GM18507 (cell line): Measurements from ENCODE around the gene EPB41L4A.
"Not testable (repeated sequence)": the region's sequence is repeated elsewhere in the genome, so short reads cannot be mapped to it uniquely, and the experiment has no call there.

Experiments
- DNase-seq: peaks from one replicate; pipeline ENCODE4 v3.0.0; 2011; ENCODE audit warnings: low read depth; ENCODE audit not compliant: insufficient read length; ENCODE audit errors: extremely low spot score
- FAIRE-seq: peaks from 2 replicates; lab custom pipeline; 2011; peaks lifted over from hg19 to GRCh38; lab: Jason Lieb, UNC

The EPB41L4A gene, protein sequence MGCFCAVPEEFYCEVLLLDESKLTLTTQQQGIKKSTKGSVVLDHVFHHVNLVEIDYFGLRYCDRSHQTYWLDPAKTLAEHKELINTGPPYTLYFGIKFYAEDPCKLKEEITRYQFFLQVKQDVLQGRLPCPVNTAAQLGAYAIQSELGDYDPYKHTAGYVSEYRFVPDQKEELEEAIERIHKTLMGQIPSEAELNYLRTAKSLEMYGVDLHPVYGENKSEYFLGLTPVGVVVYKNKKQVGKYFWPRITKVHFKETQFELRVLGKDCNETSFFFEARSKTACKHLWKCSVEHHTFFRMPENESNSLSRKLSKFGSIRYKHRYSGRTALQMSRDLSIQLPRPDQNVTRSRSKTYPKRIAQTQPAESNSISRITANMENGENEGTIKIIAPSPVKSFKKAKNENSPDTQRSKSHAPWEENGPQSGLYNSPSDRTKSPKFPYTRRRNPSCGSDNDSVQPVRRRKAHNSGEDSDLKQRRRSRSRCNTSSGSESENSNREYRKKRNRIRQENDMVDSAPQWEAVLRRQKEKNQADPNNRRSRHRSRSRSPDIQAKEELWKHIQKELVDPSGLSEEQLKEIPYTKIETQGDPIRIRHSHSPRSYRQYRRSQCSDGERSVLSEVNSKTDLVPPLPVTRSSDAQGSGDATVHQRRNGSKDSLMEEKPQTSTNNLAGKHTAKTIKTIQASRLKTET

DNA sequence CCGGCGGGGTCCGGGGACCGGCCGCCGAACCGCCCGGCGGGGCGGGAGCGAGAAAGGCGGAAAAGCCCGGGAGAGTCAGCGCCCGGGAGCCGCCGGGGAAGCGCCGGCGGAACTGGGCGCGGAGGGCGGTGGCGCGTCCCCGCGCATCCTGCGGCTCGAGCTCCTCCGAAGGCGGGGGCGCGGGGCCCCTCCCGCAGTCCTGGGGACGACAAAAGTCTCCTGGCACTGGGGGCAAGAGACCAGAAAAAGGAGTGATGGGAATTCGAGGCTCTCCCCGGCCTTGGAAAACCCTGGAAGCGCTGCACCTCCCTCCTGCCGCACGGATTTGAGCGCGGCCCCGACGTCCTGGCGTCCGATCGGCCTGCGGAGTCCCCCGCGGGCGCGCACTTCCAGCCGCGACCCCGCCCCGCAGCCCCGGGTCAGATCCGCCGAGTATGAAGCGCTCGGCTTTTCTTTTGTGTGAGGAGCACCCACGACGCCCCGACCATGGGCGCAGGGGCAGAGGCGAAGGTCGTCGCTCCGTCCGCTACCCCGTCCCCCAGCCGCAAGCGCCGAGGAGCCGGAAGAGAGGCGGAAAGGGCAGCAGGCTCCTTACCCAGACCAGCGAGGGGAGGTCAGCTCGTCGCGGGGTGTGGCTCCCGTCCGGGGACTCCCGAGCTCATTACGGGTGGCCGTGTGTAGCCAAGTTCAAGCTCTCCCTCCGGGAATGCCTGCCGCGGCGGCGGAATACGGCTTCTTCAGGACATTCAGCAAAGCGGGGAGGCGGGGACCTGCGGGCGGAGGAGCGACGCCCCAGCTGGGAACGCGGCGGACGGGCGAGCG, at the start of gene EPB41L4A:
EPB41L4A (minus strand) TSS at position 114 of the 822 bp plus-strand sequence. CDS start 238 bp downstream, outside the sequence.
- FAIRE-seq (no peak), DNase-seq (peak; percentile 4)

DNA sequence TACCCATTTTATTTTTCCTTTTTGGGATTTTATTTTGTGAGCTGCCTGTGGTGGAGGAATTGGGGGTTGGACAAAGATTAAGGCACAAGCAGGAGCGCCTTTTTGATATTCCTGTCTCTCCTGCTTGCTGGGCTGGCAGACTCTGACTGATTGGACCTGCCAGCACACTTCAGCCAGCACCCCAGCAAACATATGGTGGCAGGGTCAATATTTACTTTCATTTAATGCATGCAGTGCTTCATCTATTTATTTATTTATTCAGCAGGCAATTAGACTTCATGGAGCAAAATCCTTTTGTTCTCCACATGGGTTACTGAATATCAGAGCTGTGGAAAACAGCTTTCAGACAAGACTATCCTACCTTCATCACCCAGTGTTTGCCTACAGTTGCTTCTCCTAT, 48.4 kb upstream of the EPB41L4A start:
- FAIRE-seq (no peak), DNase-seq (no peak)

- not testable (repeated sequence) for DNase-seq, FAIRE-seq
Measured at GRCh38 chr5:112466261-112466660, 47.2 kb upstream of the EPB41L4A start.

- FAIRE-seq = not testable (repeated sequence)
Measured at GRCh38 chr5:112447187-112447760, 28.2 kb upstream of the EPB41L4A start.

GRCh38 chr5:112445626-112446350, 26.7 kb upstream of the EPB41L4A start:
- FAIRE-seq = no peak

More at GRCh38 chr5:112447187-112447760, 28.2 kb upstream of the EPB41L4A start:
- not testable (repeated sequence) for DNase-seq

GRCh38 chr5:112443932-112444331, 24.9 kb upstream of the EPB41L4A start:
- not testable (repeated sequence) for DNase-seq, FAIRE-seq

More at GRCh38 chr5:112445626-112446350, 26.7 kb upstream of the EPB41L4A start:
- DNase-seq = no peak

DNA sequence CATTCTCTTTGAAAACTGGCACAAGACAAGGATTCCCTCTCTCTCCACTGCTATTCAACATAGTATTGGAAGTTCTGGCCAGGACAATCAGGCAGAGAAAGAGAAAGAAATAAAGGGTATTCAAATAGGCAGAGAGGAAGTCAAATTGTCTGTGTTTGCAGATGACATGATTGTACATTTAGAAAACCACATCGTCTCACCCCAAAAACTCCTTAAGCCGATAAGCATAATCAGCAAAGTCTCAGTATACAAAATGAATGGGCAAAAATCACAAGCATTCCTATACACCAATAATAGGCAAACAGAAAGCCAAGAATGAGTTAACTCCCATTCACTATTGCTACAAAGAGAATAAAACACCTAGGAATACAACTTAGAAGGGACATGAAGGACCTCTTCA, 21.0 kb upstream of the EPB41L4A start:
- DNase-seq (no peak), FAIRE-seq (no peak)

DNA sequence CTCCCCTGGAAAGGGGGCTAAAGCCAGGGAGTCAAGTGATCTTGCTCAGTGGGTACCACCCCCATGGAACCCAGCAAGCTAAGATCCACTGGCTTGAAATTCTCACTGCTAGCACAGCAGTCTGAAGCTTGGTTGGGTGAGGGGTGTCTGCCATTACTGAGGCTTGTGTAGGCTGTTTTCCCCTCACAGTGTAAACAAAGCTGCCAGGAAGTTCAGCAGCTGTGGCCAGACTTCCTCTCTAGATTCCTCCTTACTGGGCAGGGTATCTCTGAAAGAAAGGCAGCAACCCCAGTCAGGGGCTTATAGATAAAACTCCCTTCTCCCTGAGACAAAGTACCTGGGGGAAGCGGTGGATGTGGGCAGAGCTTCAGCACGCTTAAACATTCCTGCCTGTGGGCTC, 17.1 kb upstream of the EPB41L4A start:
- DNase-seq (no peak), FAIRE-seq (no peak)

DNA sequence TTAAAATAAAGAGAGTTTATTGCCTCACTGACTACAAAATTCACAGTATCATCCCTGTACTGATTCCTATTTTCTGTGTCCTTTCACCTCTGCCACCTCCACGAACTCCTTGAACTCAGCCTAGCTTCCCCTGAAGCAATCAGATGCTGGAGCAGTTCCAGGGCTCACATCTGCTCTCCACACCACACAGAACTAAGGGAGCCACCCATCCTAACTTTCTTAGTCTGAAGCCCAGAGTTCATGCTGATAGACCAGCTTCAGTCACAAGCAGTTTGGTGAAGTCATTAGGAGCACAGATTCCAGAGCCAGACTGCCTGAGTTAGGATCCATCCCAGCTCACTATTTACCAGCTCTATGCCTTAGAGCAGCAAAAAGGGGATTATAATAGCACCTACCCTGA, 15.6 kb upstream of the EPB41L4A start:
- FAIRE-seq (no peak), DNase-seq (no peak)

DNA sequence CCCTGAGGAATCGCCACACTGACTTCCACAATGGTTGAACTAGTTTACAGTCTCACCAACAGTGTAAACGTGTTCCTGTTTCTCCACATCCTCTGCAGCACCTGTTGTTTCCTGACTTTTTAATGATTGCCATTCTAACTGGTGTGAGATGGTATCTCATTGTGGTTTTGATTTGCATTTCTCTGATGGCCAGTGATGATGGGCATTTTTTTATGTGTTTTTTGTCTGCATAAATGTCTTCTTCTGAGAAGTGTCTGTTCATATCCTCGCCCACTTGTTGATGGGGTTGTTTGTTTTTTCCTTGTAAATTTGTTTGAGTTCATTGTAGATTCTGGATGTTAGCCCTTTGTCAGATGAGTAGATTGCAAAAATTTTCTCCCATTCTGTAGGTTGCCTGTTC, 7.1 kb upstream of the EPB41L4A start:
- not testable (repeated sequence) for FAIRE-seq, DNase-seq

- peak; percentile 82 for FAIRE-seq
- DNase-seq = peak; percentile 53
Measured at GRCh38 chr5:112419986-112420864, 1.1 kb upstream of the EPB41L4A start.

DNA sequence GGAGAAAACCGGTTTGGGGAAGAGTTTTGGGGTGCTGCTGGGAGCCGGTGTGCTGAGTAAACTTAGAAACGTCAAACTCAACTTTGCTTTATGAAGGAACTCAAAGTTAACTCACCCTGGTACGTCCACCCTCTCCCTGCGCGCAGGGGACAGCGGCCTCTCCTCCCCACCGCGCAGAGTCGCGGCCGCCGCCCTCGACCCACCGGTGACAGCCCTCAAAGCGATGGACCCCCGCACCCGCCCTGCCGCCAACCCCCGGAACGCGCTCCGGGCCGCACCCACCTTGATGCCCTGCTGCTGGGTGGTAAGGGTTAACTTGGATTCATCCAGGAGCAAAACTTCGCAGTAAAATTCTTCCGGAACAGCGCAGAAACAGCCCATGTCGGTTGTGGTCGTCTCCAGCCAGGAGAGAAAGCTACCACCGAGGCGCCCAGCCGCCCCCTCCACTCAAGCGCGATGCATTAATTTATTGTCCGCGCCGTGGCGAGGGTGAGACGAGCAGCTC, 366 bp downstream of the EPB41L4A start:
- FAIRE-seq = no peak
- DNase-seq = no peak

DNA sequence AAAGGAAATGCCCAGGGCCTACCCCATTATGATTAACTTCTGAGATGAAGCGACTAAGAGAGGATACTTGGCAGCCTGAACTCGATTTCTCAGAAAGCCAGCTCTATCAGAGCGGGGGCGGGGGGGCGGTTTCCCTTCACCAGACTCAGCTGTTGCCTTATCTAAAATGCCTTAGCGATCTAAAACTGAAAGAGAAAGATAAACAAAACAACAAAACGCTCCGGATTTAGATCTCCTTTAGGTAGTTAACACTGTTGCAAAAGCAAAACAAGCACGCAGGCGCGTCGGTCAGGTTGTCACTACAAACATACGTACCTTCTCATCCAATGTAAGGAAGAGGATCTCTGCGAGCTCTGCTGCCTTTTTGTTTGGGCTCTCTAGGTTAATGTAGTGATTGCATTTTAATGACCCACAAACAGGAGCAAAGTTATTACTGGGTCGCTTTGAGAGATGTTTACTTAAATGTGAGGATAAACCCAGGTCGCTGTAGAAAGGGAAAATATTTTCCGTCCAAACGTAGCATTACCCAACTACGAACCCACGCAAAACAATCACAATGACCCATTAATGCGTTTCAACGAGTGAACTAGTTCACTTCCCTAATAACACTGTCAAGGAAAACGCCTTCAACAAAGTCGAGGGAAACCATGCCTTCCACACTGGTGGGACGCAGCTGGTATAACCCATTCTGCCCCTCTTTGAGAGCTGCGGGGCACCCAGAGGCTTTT, 982 bp downstream of the EPB41L4A start:
- peak; percentile 60 for FAIRE-seq
- DNase-seq = peak; percentile 7

DNA sequence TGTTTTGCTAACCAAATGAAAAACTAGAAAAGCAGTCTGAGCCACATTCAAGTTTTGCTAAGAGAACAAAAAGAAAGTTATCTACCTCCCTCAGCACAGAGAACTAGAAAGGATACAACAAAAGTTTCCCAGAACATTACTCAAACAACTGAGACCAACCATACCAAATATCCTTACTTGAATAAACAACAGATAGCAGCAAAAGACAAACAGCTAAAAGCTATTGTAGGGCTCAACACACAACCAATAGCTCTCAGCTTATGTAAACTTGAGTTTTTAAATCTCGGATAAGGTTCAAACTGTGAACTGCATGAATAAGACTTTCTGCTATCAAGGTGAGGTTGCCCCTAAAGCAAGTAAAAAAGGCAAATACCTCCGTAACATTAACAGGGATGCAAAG, 3.5 kb downstream of the EPB41L4A start:
- FAIRE-seq (no peak), DNase-seq (no peak)

DNA sequence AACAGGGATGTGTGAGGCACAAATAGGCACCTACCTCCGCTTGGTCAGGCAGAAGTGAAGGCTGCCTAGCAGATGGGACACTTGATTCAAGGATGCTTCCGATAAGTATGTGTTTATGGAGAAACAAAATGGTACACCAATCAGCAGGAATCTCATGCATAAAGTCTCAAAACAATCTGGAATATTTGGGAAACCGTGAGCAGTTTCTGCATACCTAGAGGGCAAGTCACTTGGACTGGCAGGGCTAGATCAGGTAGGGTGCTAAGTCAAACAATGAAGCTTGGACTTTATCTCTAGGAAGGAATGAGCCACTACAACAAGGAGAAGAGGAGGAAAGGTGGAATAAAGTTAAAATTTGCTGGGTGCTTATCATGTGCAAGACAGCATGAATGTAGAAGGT, 5.5 kb downstream of the EPB41L4A start:
- DNase-seq = no peak
- no peak for FAIRE-seq

DNA sequence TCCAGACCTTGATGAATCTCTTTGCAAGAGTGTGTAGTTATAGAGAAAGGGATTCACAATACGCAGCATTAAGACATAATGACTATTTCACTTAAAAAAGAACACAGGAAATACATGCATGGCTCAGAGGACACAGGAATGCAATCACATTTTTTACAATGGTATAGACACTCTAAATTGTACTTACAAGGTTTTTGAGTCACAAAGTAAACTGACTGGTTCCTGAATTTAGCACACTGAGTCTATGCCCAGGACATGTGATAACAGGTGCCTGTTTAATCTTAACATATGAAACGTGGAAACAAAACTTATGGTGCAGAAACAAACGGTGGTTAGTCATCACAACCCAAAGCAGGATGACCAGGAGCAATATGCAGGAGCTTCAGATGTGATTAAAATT, 6.7 kb downstream of the EPB41L4A start:
- FAIRE-seq (no peak), DNase-seq (no peak)

GRCh38 chr5:112411903-112412302, 7.2 kb downstream of the EPB41L4A start:
- no peak for DNase-seq

More at GRCh38 chr5:112411903-112412302, 7.2 kb downstream of the EPB41L4A start:
- FAIRE-seq = no peak
